ENCODE results near the gene TNS4. TPM values are rescaled to one million over a fixed set of nuclear protein-coding genes. Genes with fewer than 3 reads are reported as not detected.

The TNS4 gene
- total and polyA plus RNA-seq, 9 of the 15 experiments (the other 6 are each of a cell fraction or from before 2014, with no cell fraction given) = 0.04 to 0.73 (median 0.24) TPM; not detected in 1

- TF ChIP-seq ARID3B (CRISPR knock-in tag; IDR thresholded peaks at IDR 0.05; ENCODE audit: borderline replicate concordance) (no peak), TRIM28 (IDR thresholded peaks at IDR 0.05) (no peak), CBFB (CRISPR knock-in tag; IDR thresholded peaks at IDR 0.05) (no peak), ELF1 (tag; IDR thresholded peaks at IDR 0.05) (no peak), ZNF41 (CRISPR knock-in tag; conservative IDR thresholded peaks at IDR 0.05) (no peak), HLTF (IDR thresholded peaks at IDR 0.05) (no peak), ARNT (IDR thresholded peaks at IDR 0.05) (no peak), DMBX1 (CRISPR knock-in tag; IDR thresholded peaks at IDR 0.05; ENCODE audit: borderline replicate concordance) (peak; percentile 69), ZNF239 (CRISPR knock-in tag; IDR thresholded peaks at IDR 0.05) (no peak), STAT5B (CRISPR knock-in tag; IDR thresholded peaks at IDR 0.05) (no peak), CREB3L1 (IDR thresholded peaks at IDR 0.05; ENCODE audit: borderline replicate concordance, low read depth) (no peak), SIN3B (IDR thresholded peaks at IDR 0.05; ENCODE audit: low read depth) (0 out of 2 replicates have a peak, but pooled peaks have one; percentile 46), STAT5A (IDR thresholded peaks at IDR 0.05; ENCODE audit: borderline replicate concordance, low read length) (no peak), HINFP (tag; conservative IDR thresholded peaks at IDR 0.05; ENCODE audit: low read depth) (no peak), ZSCAN32 (CRISPR knock-in tag; IDR thresholded peaks at IDR 0.05) (no peak), MEF2D (tag; conservative IDR thresholded peaks at IDR 0.05; ENCODE audit: low read depth) (no peak), ZNF512 (tag; IDR thresholded peaks at IDR 0.05) (no peak), JUND (IDR thresholded peaks at IDR 0.05; ENCODE audit: borderline replicate concordance, low read depth, low read length) (no peak), JUND (tag; IDR thresholded peaks at IDR 0.05; ENCODE audit: borderline replicate concordance, low read depth, low read length) (no peak; the same call in 2 of the 3 replicates), KAT2B (IDR thresholded peaks at IDR 0.05; ENCODE audit: low read depth, low read length) (no peak), ZNF197 (CRISPR knock-in tag; IDR thresholded peaks at IDR 0.05; ENCODE audit: low read depth) (no peak)
Observed at GRCh38 chr17:40443196-40443987, 58.0 kb downstream of the TNS4 start, which contains the start of gene IGFBP4 (continued).

Data from K562 (cell line).